ENCODE results near the gene ZMYND8.
"Not testable (repeated sequence)": the region's sequence is repeated elsewhere in the genome, so short reads cannot be mapped to it uniquely, and the experiment has no call there.

The ZMYND8 gene

DNA sequence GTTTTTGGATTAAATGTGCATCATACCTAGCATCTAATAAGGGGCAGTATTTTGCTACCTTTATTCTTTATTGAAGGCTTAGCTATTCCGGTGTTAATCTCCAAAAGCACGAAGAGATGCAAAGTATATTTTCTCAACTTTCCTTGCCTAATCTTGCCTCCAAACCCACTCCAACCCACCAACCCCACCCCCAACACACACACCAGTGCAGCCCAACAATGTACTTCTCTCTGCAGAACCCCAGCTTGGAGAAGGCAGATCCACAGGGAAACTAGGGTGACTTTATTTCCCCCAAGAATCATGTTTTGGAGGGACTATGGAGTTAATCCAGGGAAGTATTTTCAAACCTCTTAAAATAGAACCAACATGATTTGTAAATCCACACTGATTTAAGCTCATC is 73.6 kb downstream of the ZMYND8 start:
- Histone ChIP-seq H3K36me3 (ENCODE audit: control insufficient read depth, insufficient read depth, low read length) (peaks cover 26% of the 10 kb centered on the region), H3K4me1 (ENCODE audit: control insufficient read depth, insufficient read depth, low read length) (no peaks in the 10 kb centered on the region), H3K27me3 (ENCODE audit: control insufficient read depth, insufficient read depth, low read length) (no peaks in the 10 kb centered on the region)

DNA sequence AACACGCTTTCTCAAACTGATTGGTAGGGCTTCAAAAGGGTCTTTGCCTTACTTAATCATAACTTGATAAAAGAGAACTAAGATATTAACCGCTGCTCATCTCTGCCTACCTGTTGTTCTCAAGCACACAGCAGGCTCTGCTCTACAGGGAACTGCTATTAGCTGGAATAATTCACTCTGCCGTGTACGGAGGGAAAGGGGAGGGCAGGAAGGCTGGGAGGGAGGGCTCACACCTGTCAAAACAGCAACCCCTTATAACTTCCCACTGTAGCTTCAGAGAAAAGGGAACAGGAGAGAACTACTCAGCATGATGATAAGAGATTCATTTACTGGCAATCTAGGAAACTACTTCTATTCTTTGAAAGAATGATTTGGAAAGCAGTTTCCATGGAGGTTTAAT is 75.1 kb downstream of the ZMYND8 start:
- H3K36me3 ChIP-seq (ENCODE audit: control insufficient read depth, insufficient read depth, low read length) = peaks cover 23% of the 10 kb centered on the region
- H3K4me1 ChIP-seq (ENCODE audit: control insufficient read depth, insufficient read depth, low read length) = no peaks in the 10 kb centered on the region
- no peaks in the 10 kb centered on the region for H3K27me3 ChIP-seq (ENCODE audit: control insufficient read depth, insufficient read depth, low read length)
- H3K9ac ChIP-seq (ENCODE audit: low read depth, low read length) = no peak overlapping the region
- no peaks in the 10 kb centered on the region for H3K9me3 ChIP-seq (ENCODE audit: control insufficient read depth, insufficient read depth, low read length)
- H3K4me3 ChIP-seq (ENCODE audit: low read depth, low read length) = no peak overlapping the region

More for the DNA sequence above, 73.6 kb downstream of the ZMYND8 start:
- Histone ChIP-seq H3K9ac (ENCODE audit: low read depth, low read length) (no peak overlapping the region), H3K9me3 (ENCODE audit: control insufficient read depth, insufficient read depth, low read length) (no peaks in the 10 kb centered on the region), H3K4me3 (ENCODE audit: low read depth, low read length) (no peak overlapping the region)

GRCh38 chr20:47280668-47281067 is 75.8 kb downstream of the ZMYND8 start:
- peaks cover 29% of the 10 kb centered on the region for H3K36me3 ChIP-seq (ENCODE audit: control insufficient read depth, insufficient read depth, low read length)
- H3K4me1 ChIP-seq (ENCODE audit: control insufficient read depth, insufficient read depth, low read length) = no peaks in the 10 kb centered on the region
- no peak overlapping the region for H3K9ac ChIP-seq (ENCODE audit: low read depth, low read length)
- no peaks in the 10 kb centered on the region for H3K27me3 ChIP-seq (ENCODE audit: control insufficient read depth, insufficient read depth, low read length)
- no peaks in the 10 kb centered on the region for H3K9me3 ChIP-seq (ENCODE audit: control insufficient read depth, insufficient read depth, low read length)
- no peak overlapping the region for H3K4me3 ChIP-seq (ENCODE audit: low read depth, low read length)

- no peaks in the 10 kb centered on the region for H3K27me3 ChIP-seq (ENCODE audit: control insufficient read depth, insufficient read depth, low read length)
- H3K36me3 ChIP-seq (ENCODE audit: control insufficient read depth, insufficient read depth, low read length) = peaks cover 31% of the 10 kb centered on the region
- no peaks in the 10 kb centered on the region for H3K9me3 ChIP-seq (ENCODE audit: control insufficient read depth, insufficient read depth, low read length)
- H3K4me3 ChIP-seq (ENCODE audit: low read depth, low read length) = no peak overlapping the region
- no peaks in the 10 kb centered on the region for H3K4me1 ChIP-seq (ENCODE audit: control insufficient read depth, insufficient read depth, low read length)
- H3K9ac ChIP-seq (ENCODE audit: low read depth, low read length) = no peak overlapping the region
Observed at GRCh38 chr20:47280228-47280627, 76.3 kb downstream of the ZMYND8 start.

DNA sequence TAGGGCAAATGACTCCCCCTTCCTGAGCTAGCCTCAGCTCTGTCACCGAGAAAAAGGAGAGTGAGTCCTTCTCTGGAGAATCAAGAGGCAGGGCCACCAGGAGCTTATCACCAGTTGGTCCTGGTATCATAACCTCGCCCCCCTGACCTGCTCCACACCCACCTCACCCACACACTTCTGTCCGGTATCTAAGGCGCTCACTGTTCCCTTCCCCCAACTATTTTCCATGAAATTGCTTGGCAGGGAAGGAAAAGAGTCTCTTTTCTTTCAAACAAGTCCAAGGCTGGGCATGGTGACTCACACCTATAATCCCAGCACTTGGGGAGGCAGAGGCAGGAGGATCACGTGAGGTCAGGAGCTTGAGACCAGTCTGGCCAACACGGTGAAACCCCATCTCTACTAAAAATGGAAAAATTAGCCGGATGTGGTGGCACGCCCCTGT is 77.6 kb downstream of the ZMYND8 start:
- Histone ChIP-seq H3K9me3 (ENCODE audit: control insufficient read depth, insufficient read depth, low read length) (no peaks in the 10 kb centered on the region), H3K4me1 (ENCODE audit: control insufficient read depth, insufficient read depth, low read length) (no peaks in the 10 kb centered on the region), H3K36me3 (ENCODE audit: control insufficient read depth, insufficient read depth, low read length) (peaks cover 25% of the 10 kb centered on the region), H3K27me3 (ENCODE audit: control insufficient read depth, insufficient read depth, low read length) (no peaks in the 10 kb centered on the region), H3K9ac (ENCODE audit: low read depth, low read length) (no peak overlapping the region), H3K4me3 (ENCODE audit: low read depth, low read length) (no peak overlapping the region)

GRCh38 chr20:47277535-47277872 is 79.0 kb downstream of the ZMYND8 start:
- H3K36me3 ChIP-seq (ENCODE audit: control insufficient read depth, insufficient read depth, low read length) = peaks cover 26% of the 10 kb centered on the region
- not testable (repeated sequence) for H3K9ac ChIP-seq (ENCODE audit: low read depth, low read length); H3K4me1 ChIP-seq (ENCODE audit: control insufficient read depth, insufficient read depth, low read length)

DNA sequence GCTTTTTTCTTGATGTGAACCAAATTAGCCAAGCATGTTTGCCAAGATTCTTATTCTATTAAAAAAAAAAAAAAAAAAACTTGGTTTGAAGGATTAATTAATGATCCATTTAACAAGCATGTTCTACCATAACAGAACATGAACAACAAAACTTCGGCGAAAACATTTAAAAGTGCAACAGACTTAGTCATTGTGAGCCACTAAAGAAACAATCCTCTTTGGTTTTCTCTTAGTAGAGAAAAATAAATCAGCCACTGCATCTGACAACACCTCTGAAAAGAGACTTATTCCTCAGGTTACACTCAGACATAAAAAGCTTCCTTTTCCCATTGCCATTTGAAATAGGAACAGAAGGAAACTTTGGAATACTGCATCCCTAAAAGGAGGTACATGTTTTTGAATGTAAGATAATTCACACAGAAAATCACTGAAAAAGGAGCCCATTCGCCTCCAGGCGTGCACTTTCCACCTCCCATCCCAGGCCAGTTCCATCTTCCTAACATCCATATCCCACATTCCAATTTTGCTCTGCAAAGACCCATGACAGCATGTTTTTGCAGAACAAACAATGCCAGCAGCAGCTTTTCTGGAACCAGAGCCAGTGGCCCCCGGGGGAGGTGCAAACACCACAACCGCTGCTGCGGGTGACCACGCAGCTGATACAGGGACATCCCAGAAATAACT is 79.5 kb downstream of the ZMYND8 start:
- Histone ChIP-seq H3K4me1 (ENCODE audit: control insufficient read depth, insufficient read depth, low read length) (no peaks in the 10 kb centered on the region), H3K9me3 (ENCODE audit: control insufficient read depth, insufficient read depth, low read length) (no peaks in the 10 kb centered on the region), H3K4me3 (ENCODE audit: low read depth, low read length) (no peak overlapping the region), H3K27me3 (ENCODE audit: control insufficient read depth, insufficient read depth, low read length) (no peaks in the 10 kb centered on the region), H3K9ac (ENCODE audit: low read depth, low read length) (no peak overlapping the region), H3K36me3 (ENCODE audit: control insufficient read depth, insufficient read depth, low read length) (peaks cover 27% of the 10 kb centered on the region)

More at GRCh38 chr20:47277535-47277872, 79.0 kb downstream of the ZMYND8 start:
- not testable (repeated sequence) for H3K27me3 ChIP-seq (ENCODE audit: control insufficient read depth, insufficient read depth, low read length); H3K9me3 ChIP-seq (ENCODE audit: control insufficient read depth, insufficient read depth, low read length); H3K4me3 ChIP-seq (ENCODE audit: low read depth, low read length)

GRCh38 chr20:47276251-47276650 is 80.2 kb downstream of the ZMYND8 start:
- H3K4me1 ChIP-seq (ENCODE audit: control insufficient read depth, insufficient read depth, low read length) = no peaks in the 10 kb centered on the region
- H3K36me3 ChIP-seq (ENCODE audit: control insufficient read depth, insufficient read depth, low read length) = peaks cover 23% of the 10 kb centered on the region
- H3K27me3 ChIP-seq (ENCODE audit: control insufficient read depth, insufficient read depth, low read length) = no peaks in the 10 kb centered on the region

DNA sequence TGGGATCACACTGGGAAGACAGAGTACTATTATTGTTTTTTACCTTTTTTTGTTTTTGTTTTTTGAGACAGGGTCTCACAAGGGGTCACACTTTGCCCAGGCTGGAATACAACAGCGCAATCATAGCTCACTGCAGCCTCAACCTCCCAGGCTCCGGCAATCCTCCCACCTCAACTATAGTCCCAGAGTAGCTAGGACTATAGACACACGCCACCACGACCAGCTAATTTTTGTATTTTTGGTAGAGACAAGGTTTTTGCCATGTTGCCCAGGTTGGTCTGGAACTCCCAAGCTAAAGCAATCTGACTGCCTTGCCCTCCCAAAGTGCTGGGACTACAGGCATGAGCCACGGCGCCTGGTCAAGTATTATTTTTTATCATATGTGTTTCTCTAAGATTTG is 81.0 kb downstream of the ZMYND8 start:
- Histone ChIP-seq H3K36me3 (ENCODE audit: control insufficient read depth, insufficient read depth, low read length) (peaks cover 19% of the 10 kb centered on the region), H3K27me3 (ENCODE audit: control insufficient read depth, insufficient read depth, low read length) (no peaks in the 10 kb centered on the region), H3K9me3 (ENCODE audit: control insufficient read depth, insufficient read depth, low read length) (no peaks in the 10 kb centered on the region), H3K4me1 (ENCODE audit: control insufficient read depth, insufficient read depth, low read length) (no peaks in the 10 kb centered on the region), H3K4me3 (ENCODE audit: low read depth, low read length) (no peak overlapping the region), H3K9ac (ENCODE audit: low read depth, low read length) (no peak overlapping the region)

More at GRCh38 chr20:47276251-47276650, 80.2 kb downstream of the ZMYND8 start:
- H3K4me3 ChIP-seq (ENCODE audit: low read depth, low read length) = no peak overlapping the region
- H3K9ac ChIP-seq (ENCODE audit: low read depth, low read length) = no peak overlapping the region
- H3K9me3 ChIP-seq (ENCODE audit: control insufficient read depth, insufficient read depth, low read length) = no peaks in the 10 kb centered on the region

GRCh38 chr20:47274401-47275108 is 81.9 kb downstream of the ZMYND8 start:
- Histone ChIP-seq H3K4me3 (ENCODE audit: low read depth, low read length) (no peak overlapping the region), H3K9me3 (ENCODE audit: control insufficient read depth, insufficient read depth, low read length) (no peaks in the 10 kb centered on the region), H3K27me3 (ENCODE audit: control insufficient read depth, insufficient read depth, low read length) (no peaks in the 10 kb centered on the region), H3K36me3 (ENCODE audit: control insufficient read depth, insufficient read depth, low read length) (peaks cover 18% of the 10 kb centered on the region), H3K9ac (ENCODE audit: low read depth, low read length) (no peak overlapping the region), H3K4me1 (ENCODE audit: control insufficient read depth, insufficient read depth, low read length) (no peaks in the 10 kb centered on the region)

- Histone ChIP-seq H3K9ac (ENCODE audit: low read depth, low read length) (no peak overlapping the region), H3K36me3 (ENCODE audit: control insufficient read depth, insufficient read depth, low read length) (peaks cover 21% of the 10 kb centered on the region), H3K4me1 (ENCODE audit: control insufficient read depth, insufficient read depth, low read length) (no peaks in the 10 kb centered on the region), H3K4me3 (ENCODE audit: low read depth, low read length) (no peak overlapping the region), H3K9me3 (ENCODE audit: control insufficient read depth, insufficient read depth, low read length) (no peaks in the 10 kb centered on the region), H3K27me3 (ENCODE audit: control insufficient read depth, insufficient read depth, low read length) (no peaks in the 10 kb centered on the region)
Observed at GRCh38 chr20:47273591-47274235, 82.8 kb downstream of the ZMYND8 start.
